Ammon's horn (tissue), 1 donor: Measurements from ENCODE around the gene PABPC1L2A.
A peak's percentile ranks its signal among the peaks of the same experiment; 100 is the strongest.
"Not testable (repeated sequence)": the region's sequence is repeated elsewhere in the genome, so short reads cannot be mapped to it uniquely, and the experiment has no call there.

Source experiments
- DNase-seq: peaks from one replicate; pipeline ENCODE4 v3.0.0-alpha.2; 2016; ENCODE audit warnings: low spot score

PABPC1L2A gene

DNA sequence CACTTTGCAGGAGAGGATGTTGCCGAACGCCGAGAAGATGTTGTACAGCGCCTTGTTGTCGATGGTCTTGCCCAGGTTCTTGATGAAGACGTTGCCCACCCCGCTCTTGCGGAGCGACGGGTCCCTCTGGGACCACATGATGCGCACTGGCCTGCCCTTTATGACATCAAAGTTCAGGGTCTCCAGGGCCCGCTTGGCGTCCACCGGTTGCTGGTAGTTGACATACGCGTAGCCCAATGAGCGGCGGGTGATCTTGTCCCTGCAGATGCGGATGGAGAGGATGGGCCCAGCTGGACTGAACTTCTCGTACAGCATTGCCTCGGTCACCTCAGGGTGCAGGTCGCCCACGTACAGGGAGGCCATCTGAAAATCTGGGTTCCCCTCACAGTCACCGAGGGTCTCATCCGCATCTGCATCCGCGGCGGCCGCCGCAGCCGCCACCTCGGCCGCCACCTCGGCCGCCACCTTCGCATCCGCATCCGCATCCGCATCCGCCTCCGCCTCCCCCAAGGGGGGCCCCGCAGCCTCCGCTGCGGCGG is at the start of gene PABPC1L2A:
Gene PABPC1L2A (minus strand): TSS at position 489 of the 539 bp plus-strand sequence. CDS start 126 bp downstream, at position 363.
- DNase-seq = not testable (repeated sequence)

GRCh38 chrX:73127700-73128241 is 48.5 kb upstream of the PABPC1L2A start:
- peak; percentile 51 for DNase-seq

- DNase-seq = no peak
Measured at GRCh38 chrX:73126240-73126639, 46.9 kb upstream of the PABPC1L2A start.

- not testable (repeated sequence) for DNase-seq
Measured at GRCh38 chrX:73099505-73099904, 20.2 kb upstream of the PABPC1L2A start.

DNA sequence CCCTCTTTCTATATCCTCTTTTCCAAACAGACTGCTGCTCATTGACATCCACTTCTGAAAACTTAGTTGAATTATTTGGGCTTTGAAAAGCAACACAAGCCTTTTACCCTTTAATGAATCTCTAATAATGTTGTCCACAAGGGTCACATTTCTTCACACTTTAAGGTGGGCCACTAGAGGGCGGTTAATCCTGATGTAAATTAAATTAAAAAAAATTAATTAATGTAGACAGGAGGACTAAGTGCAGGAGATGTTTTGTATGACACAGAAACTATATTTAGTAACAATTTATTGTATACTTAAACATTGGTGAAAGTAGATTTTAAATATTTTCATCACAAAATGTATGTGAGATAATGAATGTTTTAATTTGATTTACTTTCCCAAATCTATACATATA is 7.5 kb upstream of the PABPC1L2A start:
- DNase-seq = not testable (repeated sequence)

GRCh38 chrX:73079884-73080283 is 572 bp upstream of the PABPC1L2A start:
- not testable (repeated sequence) for DNase-seq

DNA sequence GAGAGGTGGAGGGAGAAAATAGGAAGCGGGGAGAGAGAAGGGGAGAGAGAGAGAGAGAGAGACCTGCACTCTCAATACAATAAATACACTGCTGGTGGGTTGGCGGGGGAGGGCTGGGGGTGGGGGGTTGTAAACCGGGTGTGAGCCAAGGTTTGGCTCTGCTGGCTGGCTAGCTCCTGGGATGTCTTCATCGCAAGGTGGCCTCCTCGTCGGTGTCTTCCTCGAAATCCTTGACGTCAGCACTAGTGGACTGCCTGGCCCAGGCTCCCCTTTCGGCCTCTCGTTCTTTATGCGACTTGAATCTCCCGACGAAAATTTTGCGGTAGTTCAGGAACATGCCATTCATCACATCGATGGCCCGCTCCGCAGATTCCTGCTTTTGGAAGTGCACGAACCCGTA is 715 bp downstream of the PABPC1L2A start:
- not testable (repeated sequence) for DNase-seq

GRCh38 chrX:73076838-73077237 is 2.5 kb downstream of the PABPC1L2A start:
- no peak for DNase-seq

- DNase-seq = no peak
Measured at GRCh38 chrX:73069365-73070035, 9.8 kb downstream of the PABPC1L2A start.

DNA sequence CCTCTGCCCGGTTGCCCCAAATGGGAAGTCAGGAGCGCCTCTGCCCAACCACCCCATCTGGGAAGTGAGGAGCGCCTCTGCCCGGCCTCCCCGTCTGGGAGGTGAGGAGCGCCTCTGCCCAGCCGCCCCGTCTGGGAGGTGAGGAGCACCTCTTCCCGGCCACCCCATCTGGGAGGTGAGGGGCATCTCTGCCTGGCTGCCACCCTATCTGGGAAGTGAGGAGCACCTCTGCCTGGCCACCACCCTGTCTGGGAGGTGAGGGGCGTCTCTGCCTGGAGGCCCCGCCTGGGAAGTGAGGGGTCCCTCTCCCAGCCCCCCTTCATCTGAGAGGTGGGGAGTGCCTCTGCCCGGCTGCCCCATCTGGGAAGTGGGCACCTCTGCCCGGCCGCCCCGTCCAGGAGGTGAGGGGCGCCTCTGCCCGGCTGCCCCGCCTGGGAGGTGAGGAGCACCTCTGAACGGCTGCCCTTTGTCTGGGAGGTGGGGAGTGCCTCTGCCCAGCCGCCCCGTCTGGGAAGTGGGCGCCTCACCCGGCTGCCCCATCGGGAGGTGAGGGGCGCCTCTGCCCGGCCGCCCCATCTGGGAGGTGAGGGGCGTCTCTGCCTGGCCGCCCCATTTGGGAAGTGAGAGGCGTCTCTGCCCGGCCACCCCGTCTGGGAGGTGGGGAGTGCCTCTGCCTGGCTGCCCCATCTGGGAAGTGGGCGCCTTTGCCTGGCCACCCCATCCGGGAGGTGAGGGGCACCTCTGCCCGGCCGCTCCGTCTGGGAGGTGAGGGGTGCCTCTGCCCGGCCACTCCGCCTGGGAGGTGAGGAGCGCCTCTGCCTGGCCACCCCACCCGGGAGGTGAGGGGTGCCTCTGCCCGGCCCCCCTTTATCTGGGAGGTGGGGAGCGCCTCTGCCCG is 10.6 kb downstream of the PABPC1L2A start:
- DNase-seq = no peak

GRCh38 chrX:73067761-73068466 is 11.4 kb downstream of the PABPC1L2A start:
- DNase-seq = not testable (repeated sequence)

DNA sequence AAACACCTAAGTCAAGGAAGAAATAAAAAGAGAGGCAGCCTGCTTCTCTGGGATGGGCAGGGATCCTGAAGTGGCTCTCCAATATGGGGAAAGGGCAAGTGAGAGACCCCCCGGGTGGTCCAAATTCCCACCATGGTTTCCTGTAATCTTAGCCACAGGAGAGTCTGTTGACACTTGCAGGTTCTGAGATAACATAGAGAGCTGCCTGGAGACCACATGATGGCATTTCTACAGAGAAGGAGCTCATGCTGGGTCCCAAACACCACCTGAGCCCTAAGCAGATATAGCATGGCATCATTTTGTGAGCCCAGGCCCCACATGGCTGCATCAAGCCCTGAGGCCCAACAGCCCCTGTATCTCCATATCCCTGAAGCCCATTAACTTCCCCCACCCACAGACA is 50.4 kb downstream of the PABPC1L2A start:
- no peak for DNase-seq
